IMR-90 (cell line): ENCODE results near the gene VASH1. TPM values are rescaled to one million over a fixed set of nuclear protein-coding genes. Genes with fewer than 3 reads are reported as not detected.

Source experiments
- ATAC-seq: fragments of 200-7000 bp; cut with Tn5 transposase; 2 replicates; pipeline ENCODE4 v1.9.1; 2020; ENCODE audit warnings: low read depth, mild to moderate bottlenecking, moderate library complexity
- BruUV-seq: library from RNA; stranded (reverse); fragments of 400-500 nt; replicated peaks from 2 replicates; lab custom pipeline; 2021; lab: Mats Ljungman, UMichigan
- CTCF ChIA-PET: fragments of 300-600 bp; formaldehyde crosslinking; extraction: SDS; loops from one replicate; lab custom pipeline; 2021; ENCODE audit warnings: antibody characterized with exemption; lab: Yijun Ruan, JAX
- POLR2A ChIA-PET: fragments of 300-600 bp; sonication (Branson Sonifier 250); formaldehyde crosslinking; loops from one replicate; lab custom pipeline; 2022; ENCODE audit warnings: antibody characterized with exemption; ENCODE audit not compliant: unreplicated experiment; lab: Charles Lee
- DNase-seq: peaks from one replicate; pipeline ENCODE4 v3.0.0; 2013
- H2AFZ ChIP-seq: replicated peaks from 2 replicates; pipeline ENCODE3; 2013; ENCODE audit warnings: low read length, mild to moderate bottlenecking; ENCODE audit not compliant: poor library complexity
- H2AK5ac ChIP-seq: 2 replicates; pipeline ENCODE4 v1.6.1; 2013; ENCODE audit warnings: low read depth, low read length, inconsistent platforms
- H2AK9ac ChIP-seq: replicated peaks from 2 replicates; pipeline ENCODE3; 2013; ENCODE audit warnings: mild to moderate bottlenecking, low read depth, low read length, moderate library complexity; ENCODE audit not compliant: poor library complexity
- H2BK120ac ChIP-seq: 2 replicates; pipeline ENCODE4 v1.6.1; 2013; ENCODE audit warnings: low read depth, low read length, inconsistent platforms
- H2BK15ac ChIP-seq: 3 replicates; pipeline ENCODE4 v1.6.1; 2013; ENCODE audit warnings: low read depth, low read length, inconsistent platforms
- H2BK20ac ChIP-seq: 2 replicates; pipeline ENCODE4 v1.6.1; 2013; ENCODE audit warnings: low read depth, mild to moderate bottlenecking, inconsistent platforms, low read length, moderate library complexity
- H2BK5ac ChIP-seq: 2 replicates; pipeline ENCODE4 v1.6.1; 2013; ENCODE audit warnings: mild to moderate bottlenecking, low read depth, low read length, inconsistent platforms; ENCODE audit not compliant: poor library complexity, severe bottlenecking
- H3K14ac ChIP-seq: replicated peaks from 2 replicates; pipeline ENCODE4 v1.6.1; 2013; ENCODE audit warnings: low read depth, low read length, inconsistent platforms
- H3K18ac ChIP-seq: 2 replicates; pipeline ENCODE4 v1.6.1; 2013; ENCODE audit warnings: low read depth, low read length, control low read depth
- H3K23ac ChIP-seq: 2 replicates; pipeline ENCODE4 v1.6.1; 2013; ENCODE audit warnings: low read depth, low read length, inconsistent platforms
- H3K27ac ChIP-seq: 2 replicates; pipeline ENCODE4 v1.5.1; 2013; ENCODE audit warnings: mild to moderate bottlenecking, control low read depth, low read length; ENCODE audit not compliant: insufficient read depth
- H3K27me3 ChIP-seq: 2 replicates; pipeline ENCODE4 v1.6.1; 2013; ENCODE audit warnings: low read length; ENCODE audit not compliant: control insufficient read depth, insufficient read depth
- H3K36me3 ChIP-seq: 2 replicates; pipeline ENCODE4 v1.6.1; 2013; ENCODE audit warnings: low read length, mixed read lengths; ENCODE audit not compliant: control insufficient read depth, insufficient read depth
- H3K4ac ChIP-seq: 2 replicates; pipeline ENCODE4 v1.6.1; 2013; ENCODE audit warnings: low read depth, low read length, inconsistent platforms
- H3K4me1 ChIP-seq: 2 replicates; pipeline ENCODE4 v1.6.1; 2013; ENCODE audit warnings: low read length, mixed read lengths; ENCODE audit not compliant: control insufficient read depth, insufficient read depth
- H3K4me2 ChIP-seq: 2 replicates; pipeline ENCODE4 v1.6.1; 2013; ENCODE audit warnings: low read depth, mild to moderate bottlenecking, control low read depth, low read length, moderate library complexity
- H3K4me3 ChIP-seq: 2 replicates; pipeline ENCODE4 v1.5.1; 2013; ENCODE audit warnings: low read depth, mild to moderate bottlenecking, control low read depth, low read length, moderate library complexity; ENCODE audit not compliant: insufficient read depth
- H3K56ac ChIP-seq: 2 replicates; pipeline ENCODE4 v1.6.1; 2013; ENCODE audit warnings: low read length, inconsistent platforms; ENCODE audit not compliant: insufficient read depth; ENCODE audit errors: extremely low read depth
- H3K79me1 ChIP-seq, 2 experiments: 2 replicates each; pipeline ENCODE4 v1.6.1; 2013; ENCODE audit warnings: low read length in 2 of 2, inconsistent platforms in 1 of 2, low read depth in 1 of 2
- H3K9ac ChIP-seq: 2 replicates; pipeline ENCODE4 v1.6.1; 2013; ENCODE audit warnings: low read depth, low read length, control low read depth
- H3K9me1 ChIP-seq: 2 replicates; pipeline ENCODE4 v1.6.1; 2013; ENCODE audit warnings: low read length, inconsistent platforms; ENCODE audit not compliant: insufficient read depth
- H3K9me3 ChIP-seq: 2 replicates; pipeline ENCODE4 v1.6.1; 2013; ENCODE audit warnings: low read length; ENCODE audit not compliant: control insufficient read depth, insufficient read depth
- H4K20me1 ChIP-seq: 2 replicates; pipeline ENCODE4 v1.6.1; 2013; ENCODE audit warnings: low read length, inconsistent platforms; ENCODE audit not compliant: insufficient read depth
- H4K5ac ChIP-seq: 2 replicates; pipeline ENCODE4 v1.6.1; 2013; ENCODE audit warnings: mild to moderate bottlenecking, low read depth, low read length, control low read depth
- H4K8ac ChIP-seq, 2 experiments: 2 replicates each; pipeline ENCODE4 v1.6.1; 2013; ENCODE audit warnings: low read depth in 2 of 2, low read length in 2 of 2, control low read depth in 1 of 2, inconsistent platforms in 1 of 2
- H4K91ac ChIP-seq: 2 replicates; pipeline ENCODE4 v1.6.1; 2013; ENCODE audit warnings: low read depth, low read length, inconsistent platforms; ENCODE audit not compliant: insufficient read depth
- CTCF ChIP-seq: conservative IDR thresholded peaks from 2 replicates; pipeline ENCODE4 v1.5.1; 2012; ENCODE audit warnings: mild to moderate bottlenecking, low read depth, low read length, improper control_type of control experiment
- MAFK ChIP-seq: IDR thresholded peaks from 2 replicates; pipeline ENCODE4 v1.6.1; 2012; ENCODE audit warnings: low read depth, low read length, improper control_type of control experiment
- RCOR1 ChIP-seq: IDR thresholded peaks from 2 replicates; pipeline ENCODE4 v1.6.1; 2012; ENCODE audit warnings: mild to moderate bottlenecking, low read length, improper control_type of control experiment; ENCODE audit not compliant: insufficient replicate concordance
- WGBS, 2 experiments: methylation state at CpG; one replicate each; pipeline versions ENCODE4 v1.1.5 to v1.1.7; 2013; ENCODE audit warnings: missing lambda C conversion rate in 2 of 2; ENCODE audit not compliant: insufficient read length in 1 of 2; ENCODE audit errors: extremely low coverage in 2 of 2; 5-methylcytosine and 5-hydroxymethylcytosine counted together
- dilution Hi-C: fragments of 300-500 bp; cut with HindIII; formaldehyde crosslinking; loops from one replicate; pipeline ENCODE4 v1.14.3; 2018; ENCODE audit warnings: low sequenced_read_pairs; ENCODE audit not compliant: unreplicated experiment
- in situ Hi-C: fragments of 300-500 bp; cut with MboI; formaldehyde crosslinking; loops from 3 replicates; pipeline ENCODE4 v1.14.3; 2019; ENCODE audit warnings: low sequenced_read_pairs, inconsistent platforms, mixed read lengths
- intact Hi-C: fragments of 100-400 bp; cut with micrococcal nuclease; formaldehyde crosslinking; loops from 2 replicates; pipeline ENCODE4 v1.10.0; 2022
- polyA plus RNA-seq, 3 experiments: library from polyadenylated mRNA; depleted of rRNA; stranded (reverse); fragments of >200 nt; gene quantifications; 2 replicates each; pipeline ENCODE4 v1.2.3, GENCODE V29; 2012; ENCODE audit warnings: low replicate concordance in 1 of 3
- total RNA-seq: library from RNA; depleted of rRNA; stranded (reverse); fragments of >200 nt; gene quantifications from 2 replicates; pipeline ENCODE4 v1.2.3, GENCODE V29; 2012

Gene VASH1
- total and polyA plus RNA-seq, 2 of the 4 experiments (the other 2 are of a cell fraction) = 2.0 to 9.5 TPM

- ATAC-seq (no peak), DNase-seq (no peak)
- Histone ChIP-seq H3K79me1 (no peaks in the 10 kb centered on the region), H2BK15ac (no peak overlapping the region), H2BK5ac (no peak overlapping the region), H3K4me3 (no peak overlapping the region), H3K56ac (no peak overlapping the region), H3K4me1 (peaks cover 14% of the 10 kb centered on the region), H3K9ac (no peak overlapping the region), H3K36me3 (peaks cover 4% of the 10 kb centered on the region; the same call in 1 of the 2 replicates), H4K91ac (no peak overlapping the region), H3K14ac (no peak overlapping the region), H4K8ac (no peak overlapping the region), H3K18ac (no peak overlapping the region), H3K9me1 (peaks cover 8% of the 10 kb centered on the region; the same call in 1 of the 2 replicates), H3K4ac (no peak overlapping the region), H3K23ac (no peak overlapping the region), H2AK5ac (no peak overlapping the region), H2AK9ac (no peak overlapping the region), H4K20me1 (no peaks in the 10 kb centered on the region), H2BK120ac (no peak overlapping the region), H2AFZ (no peak overlapping the region), H3K27me3 (no peaks in the 10 kb centered on the region), H3K9me3 (no peaks in the 10 kb centered on the region), H2BK20ac (no peak overlapping the region), H4K5ac (no peak overlapping the region), H3K4me2 (no peak overlapping the region), H3K27ac (no peak overlapping the region)
- ChIA-PET POLR2A (no interaction called here), CTCF (interaction anchor here (0.6 to 1.2 kb wide), 2 partner anchors 14 to 606 kb away, joined by 3 to 4 read pairs; partner anchors contain the start of genes SAMD15 and TMED8)
- TF ChIP-seq CTCF = no peak
- no peak for TF ChIP-seq MAFK
- no peak for TF ChIP-seq RCOR1
- WGBS, 2 experiments = no CpG with 5 or more reads among the region's 10 CpGs
- in situ Hi-C loops (no loop called here), dilution Hi-C loops (no loop called here), intact Hi-C loops (no loop called here)
- no TSS peak for BruUV-seq
These were observed 9.5 kb downstream of the VASH1 start for GRCh38 chr14:76770521-76771436.
